Stimulated activated CD4-positive, alpha-beta T cell treated with anti-CD3 and anti-CD28 coated beads, Interleukin-1b, Interleukin-23, amount 100 ng/mL, for 24 hours (primary cell): ENCODE results near the gene NRXN2.

Experiments used
- DNase-seq, 4 experiments: peaks; one replicate each; pipeline ENCODE4 v3.0.0-alpha.2; 2020; ENCODE audit warnings: low read depth in 4 of 4, low spot score in 1 of 4

Gene NRXN2

DNA sequence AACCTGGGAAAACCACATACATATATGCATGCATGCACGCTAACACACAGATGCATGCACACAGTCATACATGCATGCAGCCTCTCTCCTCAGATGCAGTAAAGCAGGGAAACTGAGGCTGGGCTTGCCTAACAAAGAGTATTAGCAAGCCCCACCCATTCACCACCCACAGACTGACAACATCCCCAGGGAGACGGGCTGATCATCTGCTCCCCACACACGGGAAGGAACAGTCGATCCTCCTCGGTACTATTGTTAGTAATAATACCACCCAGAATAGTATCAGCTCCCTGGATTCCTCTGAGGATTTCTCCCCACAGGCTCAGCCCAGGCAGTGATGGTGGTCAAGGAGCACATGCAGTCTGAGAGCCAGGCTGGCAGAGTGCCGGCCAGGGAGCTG is 90.8 kb downstream of the NRXN2 start:
- DNase-seq, result no peak

DNA sequence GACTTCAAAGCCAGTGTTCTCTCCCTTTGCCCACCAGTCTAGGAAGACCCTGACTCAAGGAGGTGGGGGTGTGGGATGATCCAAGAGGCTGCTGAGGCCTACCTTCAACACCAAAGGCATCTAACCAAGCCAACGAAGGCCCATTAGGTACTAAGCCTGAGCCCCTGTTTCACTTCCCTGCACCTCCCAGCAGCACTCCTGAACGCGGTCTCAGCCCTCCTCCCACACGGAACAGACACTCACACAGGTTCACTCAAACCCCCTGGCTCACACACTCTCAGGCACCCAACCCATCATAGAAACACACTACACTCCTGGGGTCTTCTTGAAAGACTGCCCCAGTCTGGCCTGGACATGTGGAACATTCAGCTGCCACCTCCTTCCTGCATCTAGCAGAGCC is 91.3 kb downstream of the NRXN2 start:
- no peak for DNase-seq

GRCh38 chr11:64629796-64630562 is 93.0 kb downstream of the NRXN2 start:
- DNase-seq, result no peak

DNA sequence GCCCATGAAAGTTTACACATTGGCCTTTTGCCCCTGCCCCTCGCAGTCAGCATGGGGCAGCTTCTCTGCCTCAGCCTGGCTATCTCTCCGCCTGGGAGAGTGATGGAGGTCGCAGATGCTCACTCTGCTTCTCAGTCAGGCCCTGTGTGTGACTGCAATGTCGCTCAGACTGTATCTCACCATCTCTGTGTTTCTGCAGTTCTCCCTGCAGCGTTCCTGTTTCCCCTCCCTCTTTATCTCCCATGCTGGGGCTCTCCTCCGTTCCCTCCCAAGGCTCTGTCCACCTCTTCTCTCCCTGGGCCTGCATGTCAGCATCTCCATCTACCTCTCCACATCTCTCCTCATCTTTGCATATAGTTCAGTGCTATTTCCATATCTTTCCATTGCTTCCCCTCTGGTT is 93.9 kb downstream of the NRXN2 start:
- no peak for DNase-seq

DNA sequence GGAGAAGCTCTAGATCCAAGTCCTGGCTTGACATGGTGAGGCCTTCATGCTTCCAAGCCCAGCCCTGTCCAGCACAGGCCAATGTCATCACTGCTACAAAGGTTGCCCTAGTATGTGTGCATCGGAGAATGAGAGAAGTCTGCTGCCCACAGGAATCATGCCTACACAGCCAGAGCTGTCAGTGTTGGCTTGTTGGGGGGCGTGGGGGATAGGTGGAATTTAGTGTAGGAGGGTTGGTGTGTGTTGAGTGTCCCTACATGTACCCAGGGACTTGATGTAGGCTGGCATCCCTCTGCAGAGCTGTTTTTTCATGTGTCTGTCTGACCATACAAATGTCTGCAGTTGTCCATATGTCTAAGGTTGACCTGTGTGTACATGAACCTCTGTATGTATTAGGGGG is 94.4 kb downstream of the NRXN2 start:
- DNase-seq, result no peak

GRCh38 chr11:64627371-64627770 is 95.6 kb downstream of the NRXN2 start:
- DNase-seq, result no peak

- DNase-seq, result no peak
Observed at GRCh38 chr11:64626637-64627036, 96.4 kb downstream of the NRXN2 start.

- DNase-seq, result no peak
Observed at GRCh38 chr11:64624883-64625481, 98.0 kb downstream of the NRXN2 start.

GRCh38 chr11:64622681-64623080 is 100.3 kb downstream of the NRXN2 start:
- DNase-seq, result no peak

DNA sequence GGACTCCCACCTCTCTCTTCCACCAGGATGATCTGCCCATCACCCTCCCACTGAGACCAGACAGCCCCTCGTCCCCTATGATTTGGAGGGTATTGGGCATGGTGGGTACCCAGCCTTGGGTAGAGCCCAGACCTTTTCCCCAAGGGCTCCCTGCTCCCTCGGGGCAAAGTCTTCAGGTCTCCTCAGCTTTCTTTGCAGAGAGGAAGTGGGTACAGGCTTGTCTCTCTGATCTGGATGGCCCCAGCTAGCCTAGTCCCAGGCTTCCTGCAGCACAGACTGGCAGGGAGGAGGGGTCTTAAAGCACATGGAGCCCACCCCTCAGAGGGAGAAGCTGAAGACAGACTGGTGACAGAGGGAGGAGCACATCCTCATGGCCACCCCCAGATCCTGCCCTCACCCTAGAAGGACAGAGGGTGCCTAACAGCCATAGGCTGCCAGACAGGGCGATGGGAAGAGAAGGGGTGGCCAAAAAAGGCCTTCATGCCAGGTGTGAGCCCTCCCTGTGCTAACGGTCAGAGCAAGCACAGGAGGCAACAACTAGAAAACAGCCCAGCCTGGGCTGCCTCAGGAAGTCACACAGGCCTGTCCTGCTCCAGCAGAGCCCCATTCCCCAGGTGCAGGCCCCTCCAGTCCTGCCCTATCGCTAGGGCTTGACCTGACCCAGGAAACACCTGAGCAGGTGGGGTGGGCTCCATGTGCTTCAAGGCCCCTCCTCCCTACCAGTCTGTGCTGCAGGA is 101.5 kb downstream of the NRXN2 start:
- DNase-seq, result no peak

GRCh38 chr11:64620381-64620971 is 102.5 kb downstream of the NRXN2 start:
- DNase-seq, result no peak

DNA sequence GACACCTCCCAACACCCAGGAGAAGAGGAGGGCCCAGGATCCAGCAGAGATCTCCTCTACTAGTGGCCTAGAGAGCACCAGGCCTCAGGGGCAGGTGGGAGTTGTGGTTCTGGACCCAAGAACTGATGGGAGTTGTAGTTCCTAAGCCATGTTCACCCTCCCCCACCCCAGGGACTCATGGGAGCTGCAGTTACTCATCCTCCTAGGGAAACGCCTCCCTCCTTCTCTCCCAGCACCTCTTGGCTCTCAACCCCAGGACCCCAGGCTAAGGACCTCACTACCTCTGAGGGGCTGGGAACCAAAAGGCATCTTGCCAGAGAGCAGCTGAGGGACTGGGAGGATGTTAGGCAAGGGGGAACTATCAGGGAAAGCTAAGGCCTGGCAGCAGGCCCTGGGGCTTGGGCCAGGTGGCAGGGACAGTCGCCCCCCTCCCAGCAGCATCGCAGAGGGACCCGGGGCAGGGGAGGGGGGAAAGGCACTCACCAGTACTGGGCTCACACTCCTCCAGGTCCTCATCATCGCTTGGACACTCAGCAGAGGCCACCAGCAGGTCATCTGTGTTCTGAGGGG is 103.1 kb downstream of the NRXN2 start:
- peak in 1 of 4 experiments; percentile 7 for DNase-seq

DNA sequence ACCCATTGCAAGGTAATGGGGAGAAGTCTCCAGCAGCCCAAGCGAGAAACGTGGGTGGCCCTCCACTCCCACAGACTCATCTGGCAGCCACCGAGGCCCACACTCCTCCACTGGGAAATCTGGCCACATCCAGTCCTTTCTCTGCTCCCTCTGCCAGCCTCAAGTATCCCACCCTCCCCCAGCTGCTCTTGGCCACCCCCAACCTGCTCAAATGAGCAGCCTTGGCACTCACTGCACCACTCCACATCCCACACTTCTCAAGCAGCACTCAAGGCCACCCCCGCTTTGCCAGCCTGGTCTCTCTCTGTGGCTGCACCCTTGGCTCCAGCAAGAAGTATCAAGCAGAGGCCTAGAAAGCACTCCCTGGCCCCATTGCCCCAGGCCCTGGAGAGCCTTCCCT is 103.8 kb downstream of the NRXN2 start:
- DNase-seq, result no peak

DNA sequence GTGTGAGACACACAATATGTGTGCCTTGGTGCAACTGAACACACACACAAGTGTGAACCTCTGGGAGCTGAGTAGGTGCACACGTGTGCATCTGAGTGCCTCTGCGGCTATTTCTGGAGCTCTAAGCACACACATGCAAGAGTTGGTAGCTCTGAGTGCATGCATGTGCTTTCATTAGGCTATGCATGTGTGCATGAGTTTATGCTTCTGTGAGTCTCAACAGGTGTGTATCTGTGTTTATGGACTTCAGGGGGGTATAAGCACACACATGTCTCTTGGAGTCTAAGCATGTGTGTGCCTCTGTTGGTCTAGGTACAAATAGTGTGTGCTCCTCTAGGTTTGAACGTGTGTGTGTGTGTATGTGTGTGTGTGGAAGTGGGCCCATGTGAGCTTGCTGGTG is 106.2 kb downstream of the NRXN2 start:
- no peak for DNase-seq

DNA sequence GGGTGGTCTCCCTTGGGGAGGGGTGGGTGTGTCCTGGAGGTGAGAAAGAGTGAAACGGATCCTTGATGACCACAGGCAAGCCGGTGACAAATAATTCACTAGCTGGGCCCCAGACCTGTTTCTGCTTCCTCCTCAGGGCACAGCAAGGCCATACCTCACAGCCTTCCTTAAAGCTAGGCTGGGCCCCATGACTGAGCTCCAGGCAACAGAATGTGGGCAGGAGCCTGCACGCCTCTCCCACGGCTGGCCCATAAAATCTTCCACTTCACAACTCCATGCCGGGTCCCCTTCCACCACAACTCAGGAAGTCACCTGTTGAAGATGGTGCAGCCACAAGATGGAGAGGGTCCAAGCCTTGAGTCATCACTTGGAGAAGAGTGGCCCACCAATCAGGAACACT is 108.1 kb downstream of the NRXN2 start:
- DNase-seq, result no peak

DNA sequence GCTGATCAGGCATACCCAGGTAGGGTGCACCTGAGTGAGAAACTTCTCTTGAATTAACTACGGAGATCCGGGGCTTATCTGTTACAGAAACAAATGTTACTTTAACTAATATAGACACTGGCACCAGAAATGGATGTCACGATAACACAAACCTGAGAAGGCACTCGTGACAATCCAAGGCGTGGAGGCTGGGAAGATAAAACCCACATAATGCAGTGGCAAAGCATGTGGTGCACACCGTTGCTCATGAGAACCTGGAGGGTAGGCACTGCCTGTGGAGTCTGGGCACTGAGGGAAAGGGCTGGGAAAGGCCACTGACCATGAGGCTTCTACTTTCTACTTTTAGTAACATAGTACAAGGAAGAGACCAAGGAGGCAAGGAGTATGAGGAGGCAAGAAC is 109.3 kb downstream of the NRXN2 start:
- DNase-seq, result no peak

DNA sequence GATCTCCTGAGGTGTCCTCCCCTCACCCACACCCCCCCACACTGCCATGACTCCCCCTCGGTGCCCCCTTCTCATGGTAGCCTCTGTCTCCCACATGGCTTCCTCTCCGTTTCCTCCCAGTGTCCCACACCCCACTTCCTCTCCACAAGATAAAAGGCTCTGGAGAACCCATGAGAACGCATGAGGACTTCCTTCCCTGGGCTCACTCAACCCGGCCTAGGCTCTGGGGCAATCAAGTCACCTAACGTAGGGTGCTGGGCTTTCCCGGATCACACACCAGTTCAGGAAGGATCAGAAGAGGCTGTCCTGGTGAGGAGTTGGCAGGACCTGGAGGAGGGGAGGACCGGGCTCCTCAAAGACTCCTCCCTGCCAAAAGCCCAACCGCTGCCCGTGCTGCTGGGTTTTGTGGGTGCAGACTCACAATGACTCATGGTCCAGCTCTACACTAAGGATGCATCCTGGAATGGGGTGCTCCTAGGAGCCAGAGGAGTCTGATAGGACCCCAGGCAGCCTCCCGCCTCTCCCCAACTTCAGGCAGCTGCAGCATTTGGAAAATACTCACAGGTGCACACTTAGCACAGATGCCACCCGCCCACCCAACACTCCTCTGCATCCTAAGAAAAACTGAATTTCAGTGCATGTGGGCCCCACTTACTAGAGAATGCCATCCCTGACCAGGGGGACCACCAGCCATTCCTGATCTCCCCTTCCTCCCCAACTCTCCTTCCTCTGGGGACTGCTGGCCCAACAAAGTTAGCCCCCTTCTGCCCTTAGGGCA is 110.9 kb downstream of the NRXN2 start:
- no peak for DNase-seq

- DNase-seq, result no peak
Observed at GRCh38 chr11:64611176-64611575, 111.8 kb downstream of the NRXN2 start.

GRCh38 chr11:64610596-64610995 is 112.4 kb downstream of the NRXN2 start:
- no peak for DNase-seq

GRCh38 chr11:64609436-64610047 is 113.5 kb downstream of the NRXN2 start:
- DNase-seq, result no peak
